ENCODE data around the gene COMP. TPM values are rescaled to one million over a fixed set of nuclear protein-coding genes. Genes with fewer than 3 reads are reported as not detected.

The COMP gene
- total and polyA plus RNA-seq, 10 of the 15 experiments (the other 5 are each of a cell fraction or from before 2014, with no cell fraction given), result 0.17 TPM; not detected in 9

- ChIA-PET CTCF (interaction anchor here (1.2 kb wide), 1 partner anchor 54 kb away, joined by 7 read pairs; no protein-coding TSS in a partner anchor), SMC1A (ENCODE audit: uncharacterized antibody, unreplicated experiment) (interaction anchor here (1.3 kb wide), 1 partner anchor 54 kb away, joined by 3 read pairs; no protein-coding TSS in a partner anchor), RAD21 (ENCODE audit: unreplicated experiment) (no interaction called here), POLR2A (interaction anchor here (0.6 kb wide), 1 partner anchor 241 kb away, joined by 5 read pairs; no protein-coding TSS in a partner anchor)
- H3K9ac ChIP-seq (ENCODE audit: control insufficient read depth, insufficient read depth, low read length), result no peak overlapping the region
- DNase-seq (ENCODE audit: low read depth, low spot score) (no peak), ATAC-seq (no peak), FAIRE-seq (no peak)
- H3K27ac ChIP-seq (ENCODE audit: control insufficient read depth, insufficient read depth), result no peak overlapping the region
- H3K4me2 ChIP-seq (ENCODE audit: control insufficient read depth, insufficient read depth), result no peak overlapping the region
- H3K4me3 ChIP-seq, result no peak overlapping the region
- no peaks in the 10 kb centered on the region for H3K36me3 ChIP-seq (ENCODE audit: control insufficient read depth in 2 of 2, insufficient read depth in 2 of 2, low read length in 1 of 2)
- H3K79me2 ChIP-seq (ENCODE audit: control insufficient read depth, insufficient read depth, low read length), result no peaks in the 10 kb centered on the region
- H3K27me3 ChIP-seq (replicated peaks in 1 of 2; ENCODE audit: control insufficient read depth in 2 of 2, insufficient read depth in 2 of 2, low read length in 1 of 2), result peaks cover 16 to 22% of the 10 kb centered on the region in 2 experiments
- no peaks in the 10 kb centered on the region; the same call in 2 of the 3 replicates for H3K9me3 ChIP-seq (replicated peaks; ENCODE audit: control insufficient read depth, insufficient read depth, low read length)
- 16% methylated on average over 13 of the region's 13 CpGs for WGBS (ENCODE audit: insufficient coverage, insufficient replicate concordance, low lambda C conversion rate, missing lambda C conversion rate)
- no peak overlapping the region for H2AFZ ChIP-seq (ENCODE audit: control insufficient read depth, low read depth, low read length)
- intact Hi-C loops (cut with micrococcal nuclease; ENCODE audit: unreplicated experiment) (no loop called here), in situ Hi-C loops (cut with MboI) (no loop called here)
- H3K4me1 ChIP-seq (ENCODE audit: control insufficient read depth, insufficient read depth, low read length), result peaks cover 3% of the 10 kb centered on the region; the same call in 1 of the 2 replicates
- BruUV-seq (replicated peaks), result no TSS peak
- H4K20me1 ChIP-seq (ENCODE audit: control insufficient read depth, insufficient read depth), result no peaks in the 10 kb centered on the region
- TF ChIP-seq NFYA (IDR thresholded peaks at IDR 0.05; ENCODE audit: borderline replicate concordance, low read depth, low read length), result no peak
- TF ChIP-seq ZNF274 (IDR thresholded peaks at IDR 0.05; ENCODE audit: insufficient read depth, insufficient read length), result no peak
- no peak for TF ChIP-seq E2F4 (IDR thresholded peaks at IDR 0.05; ENCODE audit: low read depth, low read length)
- TF ChIP-seq ATF3 (IDR thresholded peaks at IDR 0.05; ENCODE audit: borderline replicate concordance, extremely low read depth, low read depth, low read length), result no peak
- no peak for TF ChIP-seq HDAC2 (IDR thresholded peaks at IDR 0.05)
- no peak for TF ChIP-seq FOXM1 (IDR thresholded peaks at IDR 0.05; ENCODE audit: low read depth, low read length)
- TF ChIP-seq REST (IDR thresholded peaks at IDR 0.05; ENCODE audit: low read depth, low read length), result no peak
- TF ChIP-seq KDM1A (IDR thresholded peaks at IDR 0.05; ENCODE audit: borderline replicate concordance), result no peak
- TF ChIP-seq SP1 (IDR thresholded peaks at IDR 0.05; ENCODE audit: low read depth, low read length), result no peak
- no peak for TF ChIP-seq PML (IDR thresholded peaks at IDR 0.05; ENCODE audit: low read length)
- no peak for TF ChIP-seq ESRRA (IDR thresholded peaks at IDR 0.05; ENCODE audit: low read length)
- no peak for TF ChIP-seq CTCF (IDR thresholded peaks at IDR 0.05 in 2 of 3, conservative IDR thresholded peaks at IDR 0.05 in 1 of 3; ENCODE audit: control insufficient read depth in 2 of 3, extremely low read depth in 1 of 3, insufficient read depth in 1 of 3, low read depth in 3 of 3, low read length in 3 of 3)
- no peak for TF ChIP-seq USF2 (IDR thresholded peaks at IDR 0.05; ENCODE audit: borderline replicate concordance, low read depth, low read length)
- no peak for TF ChIP-seq KLF5 (IDR thresholded peaks at IDR 0.05; ENCODE audit: partially characterized antibody)
- no peak for TF ChIP-seq EGR1 (IDR thresholded peaks at IDR 0.05; ENCODE audit: borderline replicate concordance in 1 of 2, low read depth in 2 of 2, low read length in 2 of 2)
Observed at GRCh38 chr19:18793144-18794028, 2.3 kb upstream of the COMP start.

Measured in GM12878 (cell line).